Ishikawa (cell line): ENCODE data around the gene ZNF429.

Experiments used
- CEBPB ChIP-seq: IDR thresholded peaks from 2 replicates; pipeline ENCODE4 v1.6.1; 2012
- CREB1 ChIP-seq: IDR thresholded peaks from 2 replicates; pipeline ENCODE4 v1.6.1; 2012; ENCODE audit warnings: low read depth
- EGR1 ChIP-seq: IDR thresholded peaks from 2 replicates; pipeline ENCODE4 v1.6.1; 2012
- EP300 ChIP-seq: IDR thresholded peaks from 2 replicates; pipeline ENCODE4 v1.6.1; 2012; ENCODE audit warnings: borderline replicate concordance
- FOXM1 ChIP-seq: IDR thresholded peaks from 2 replicates; pipeline ENCODE4 v1.6.1; 2012; ENCODE audit warnings: low read depth, borderline replicate concordance
- NFIC ChIP-seq: IDR thresholded peaks from 2 replicates; pipeline ENCODE4 v1.6.1; 2012
- RAD21 ChIP-seq: IDR thresholded peaks from 2 replicates; pipeline ENCODE4 v1.6.1; 2012; ENCODE audit warnings: low read depth
- TAF1 ChIP-seq: IDR thresholded peaks from 2 replicates; pipeline ENCODE4 v1.6.1; 2012; ENCODE audit warnings: low read depth, mild to moderate bottlenecking
- TCF12 ChIP-seq: IDR thresholded peaks from 2 replicates; pipeline ENCODE4 v1.6.1; 2012; ENCODE audit warnings: low read depth
- TEAD4 ChIP-seq: IDR thresholded peaks from 2 replicates; pipeline ENCODE4 v1.6.1; 2012
- YY1 ChIP-seq: IDR thresholded peaks from 2 replicates; pipeline ENCODE4 v1.6.1; 2012; ENCODE audit warnings: low read depth
- ZBTB7A ChIP-seq: IDR thresholded peaks from 2 replicates; pipeline ENCODE4 v1.6.1; 2012; ENCODE audit warnings: low read depth
- TF ChIP-seq, protein P1 (sequence below): IDR thresholded peaks from 2 replicates; pipeline ENCODE4 v1.6.1; 2012
- TF ChIP-seq, protein P2 (sequence below): IDR thresholded peaks from 2 replicates; pipeline ENCODE4 v1.6.1; 2012; ENCODE audit warnings: low read depth, mild to moderate bottlenecking
- TF ChIP-seq, protein P3 (sequence below): IDR thresholded peaks from 2 replicates; pipeline ENCODE4 v1.6.1; 2012

The ZNF429 gene

DNA sequence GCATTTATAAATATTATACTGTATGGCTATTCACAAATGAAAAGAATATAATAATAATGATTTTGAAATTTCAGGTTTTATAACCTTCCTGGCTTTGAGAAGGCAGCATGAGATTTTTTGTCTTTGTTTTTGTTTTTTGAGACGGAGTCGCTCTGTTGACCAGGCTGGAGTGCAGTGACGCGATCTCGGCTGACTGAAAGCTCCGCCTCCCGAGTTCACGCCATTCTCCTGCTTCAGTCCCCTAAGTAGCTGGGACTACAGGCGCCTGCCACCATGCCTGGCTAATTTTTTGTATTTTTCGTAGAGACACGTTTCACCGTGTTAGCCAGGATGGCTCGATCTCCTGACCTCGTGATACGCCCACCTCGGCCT lies 64.1 kb downstream of the ZNF429 start:
- TF ChIP-seq, protein P1, sequence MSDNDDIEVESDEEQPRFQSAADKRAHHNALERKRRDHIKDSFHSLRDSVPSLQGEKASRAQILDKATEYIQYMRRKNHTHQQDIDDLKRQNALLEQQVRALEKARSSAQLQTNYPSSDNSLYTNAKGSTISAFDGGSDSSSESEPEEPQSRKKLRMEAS = no peak
- no peak for TF ChIP-seq TCF12
- TF ChIP-seq EP300 = no peak
- TF ChIP-seq CREB1 = no peak
- no peak for TF ChIP-seq CEBPB
- no peak for TF ChIP-seq RAD21
- TF ChIP-seq, protein P2, sequence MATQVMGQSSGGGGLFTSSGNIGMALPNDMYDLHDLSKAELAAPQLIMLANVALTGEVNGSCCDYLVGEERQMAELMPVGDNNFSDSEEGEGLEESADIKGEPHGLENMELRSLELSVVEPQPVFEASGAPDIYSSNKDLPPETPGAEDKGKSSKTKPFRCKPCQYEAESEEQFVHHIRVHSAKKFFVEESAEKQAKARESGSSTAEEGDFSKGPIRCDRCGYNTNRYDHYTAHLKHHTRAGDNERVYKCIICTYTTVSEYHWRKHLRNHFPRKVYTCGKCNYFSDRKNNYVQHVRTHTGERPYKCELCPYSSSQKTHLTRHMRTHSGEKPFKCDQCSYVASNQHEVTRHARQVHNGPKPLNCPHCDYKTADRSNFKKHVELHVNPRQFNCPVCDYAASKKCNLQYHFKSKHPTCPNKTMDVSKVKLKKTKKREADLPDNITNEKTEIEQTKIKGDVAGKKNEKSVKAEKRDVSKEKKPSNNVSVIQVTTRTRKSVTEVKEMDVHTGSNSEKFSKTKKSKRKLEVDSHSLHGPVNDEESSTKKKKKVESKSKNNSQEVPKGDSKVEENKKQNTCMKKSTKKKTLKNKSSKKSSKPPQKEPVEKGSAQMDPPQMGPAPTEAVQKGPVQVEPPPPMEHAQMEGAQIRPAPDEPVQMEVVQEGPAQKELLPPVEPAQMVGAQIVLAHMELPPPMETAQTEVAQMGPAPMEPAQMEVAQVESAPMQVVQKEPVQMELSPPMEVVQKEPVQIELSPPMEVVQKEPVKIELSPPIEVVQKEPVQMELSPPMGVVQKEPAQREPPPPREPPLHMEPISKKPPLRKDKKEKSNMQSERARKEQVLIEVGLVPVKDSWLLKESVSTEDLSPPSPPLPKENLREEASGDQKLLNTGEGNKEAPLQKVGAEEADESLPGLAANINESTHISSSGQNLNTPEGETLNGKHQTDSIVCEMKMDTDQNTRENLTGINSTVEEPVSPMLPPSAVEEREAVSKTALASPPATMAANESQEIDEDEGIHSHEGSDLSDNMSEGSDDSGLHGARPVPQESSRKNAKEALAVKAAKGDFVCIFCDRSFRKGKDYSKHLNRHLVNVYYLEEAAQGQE = no peak

- TF ChIP-seq TAF1 (no peak), CEBPB (no peak)
Measured at GRCh38 chr19:21571316-21571715, 65.9 kb downstream of the ZNF429 start.

DNA sequence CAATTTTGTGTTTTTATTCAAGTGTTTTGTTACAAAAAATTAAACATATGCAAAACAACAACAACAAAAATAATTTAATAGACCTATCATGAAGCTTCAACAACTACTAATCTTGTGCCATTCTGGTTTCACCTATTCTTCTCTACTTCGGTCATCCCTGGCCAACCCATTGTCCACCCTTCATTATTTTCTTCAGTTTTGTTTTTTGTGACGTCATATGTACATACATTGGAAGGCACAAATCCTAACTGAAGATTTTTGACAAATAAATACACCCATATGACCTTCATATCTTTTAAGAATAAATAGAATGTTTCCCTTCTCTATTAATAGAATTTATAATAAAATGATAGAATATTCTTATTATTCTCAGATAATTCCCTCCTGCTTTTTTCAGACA lies 69.2 kb downstream of the ZNF429 start:
- TF ChIP-seq, protein P1 = no peak
- TF ChIP-seq YY1 (no peak), TAF1 (no peak)
- TF ChIP-seq, protein P3, sequence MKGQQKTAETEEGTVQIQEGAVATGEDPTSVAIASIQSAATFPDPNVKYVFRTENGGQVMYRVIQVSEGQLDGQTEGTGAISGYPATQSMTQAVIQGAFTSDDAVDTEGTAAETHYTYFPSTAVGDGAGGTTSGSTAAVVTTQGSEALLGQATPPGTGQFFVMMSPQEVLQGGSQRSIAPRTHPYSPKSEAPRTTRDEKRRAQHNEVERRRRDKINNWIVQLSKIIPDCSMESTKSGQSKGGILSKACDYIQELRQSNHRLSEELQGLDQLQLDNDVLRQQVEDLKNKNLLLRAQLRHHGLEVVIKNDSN = no peak

- TF ChIP-seq NFIC (no peak), EGR1 (no peak), YY1 (no peak), TCF12 (no peak), TAF1 (no peak), TEAD4 (no peak), EP300 (no peak), ZBTB7A (no peak), CREB1 (no peak), FOXM1 (no peak), CEBPB (no peak), RAD21 (no peak)
- TF ChIP-seq, protein P1 = no peak
- TF ChIP-seq, protein P3 = no peak
- TF ChIP-seq, protein P2 = no peak
Measured at GRCh38 chr19:21576481-21576880, 71.1 kb downstream of the ZNF429 start.

- TF ChIP-seq TCF12 (no peak), CEBPB (no peak), NFIC (no peak), EGR1 (no peak), CREB1 (no peak), FOXM1 (no peak), YY1 (no peak), TAF1 (no peak), ZBTB7A (no peak), RAD21 (no peak), EP300 (no peak), TEAD4 (no peak)
- TF ChIP-seq, protein P3 = no peak
- TF ChIP-seq, protein P1 = no peak
- TF ChIP-seq, protein P2 = no peak
Measured at GRCh38 chr19:21580101-21580500, 74.7 kb downstream of the ZNF429 start.
